ENCODE measurements around the gene NRROS.

DNA sequence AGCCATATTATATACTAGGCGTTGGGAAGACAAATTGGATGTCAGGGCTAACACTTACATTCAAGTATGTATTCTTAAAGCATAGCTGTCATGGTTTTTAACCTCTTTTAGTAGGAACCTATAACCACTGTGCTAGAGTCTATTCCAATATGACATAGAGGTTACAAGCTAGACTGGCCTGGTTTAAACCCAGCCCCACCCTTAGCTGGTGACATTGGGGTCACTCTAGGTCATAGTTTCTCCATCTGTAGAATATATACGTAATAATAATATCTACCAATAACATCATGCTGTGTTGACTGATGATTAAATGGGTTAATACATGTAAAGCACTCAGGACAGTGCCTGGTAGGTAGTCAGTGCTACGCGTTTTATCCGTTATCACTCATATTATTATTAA is 16.7 kb downstream of the NRROS start:
- no peak for TF ChIP-seq POLR2A (IDR thresholded peaks at IDR 0.05)
- TF ChIP-seq, protein P1, sequence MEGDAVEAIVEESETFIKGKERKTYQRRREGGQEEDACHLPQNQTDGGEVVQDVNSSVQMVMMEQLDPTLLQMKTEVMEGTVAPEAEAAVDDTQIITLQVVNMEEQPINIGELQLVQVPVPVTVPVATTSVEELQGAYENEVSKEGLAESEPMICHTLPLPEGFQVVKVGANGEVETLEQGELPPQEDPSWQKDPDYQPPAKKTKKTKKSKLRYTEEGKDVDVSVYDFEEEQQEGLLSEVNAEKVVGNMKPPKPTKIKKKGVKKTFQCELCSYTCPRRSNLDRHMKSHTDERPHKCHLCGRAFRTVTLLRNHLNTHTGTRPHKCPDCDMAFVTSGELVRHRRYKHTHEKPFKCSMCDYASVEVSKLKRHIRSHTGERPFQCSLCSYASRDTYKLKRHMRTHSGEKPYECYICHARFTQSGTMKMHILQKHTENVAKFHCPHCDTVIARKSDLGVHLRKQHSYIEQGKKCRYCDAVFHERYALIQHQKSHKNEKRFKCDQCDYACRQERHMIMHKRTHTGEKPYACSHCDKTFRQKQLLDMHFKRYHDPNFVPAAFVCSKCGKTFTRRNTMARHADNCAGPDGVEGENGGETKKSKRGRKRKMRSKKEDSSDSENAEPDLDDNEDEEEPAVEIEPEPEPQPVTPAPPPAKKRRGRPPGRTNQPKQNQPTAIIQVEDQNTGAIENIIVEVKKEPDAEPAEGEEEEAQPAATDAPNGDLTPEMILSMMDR (IDR thresholded peaks at IDR 0.05), result no peak
- TF ChIP-seq POLR2AphosphoS5 (IDR thresholded peaks at IDR 0.05; ENCODE audit: insufficient read depth in 1 of 2, low read depth in 1 of 2), result no peak

Data from vagina (tissue), 2 donors.